Activated CD8-positive, alpha-beta T cell treated with anti-CD3 and anti-CD28 coated beads for 36 hours (primary cell): Measurements from ENCODE around the gene NKG7. TPM values are rescaled to one million over a fixed set of nuclear protein-coding genes. Genes with fewer than 3 reads are reported as not detected.

Experiments used
- ATAC-seq: fragments of 200-7000 bp; cut with Tn5 transposase; one replicate; pipeline ENCODE4 v1.10.0; 2021; ENCODE audit warnings: mild to moderate bottlenecking, moderate library complexity
- CTCF ChIA-PET: fragments of 350-600 bp; sonication (Branson Sonifier 250); formaldehyde crosslinking; loops from one replicate; lab custom pipeline; 2021; ENCODE audit warnings: antibody characterized with exemption; lab: Charles Lee
- POLR2A ChIA-PET: fragments of 350-600 bp; sonication (Branson Sonifier 250); formaldehyde crosslinking; loops from one replicate; lab custom pipeline; 2021; ENCODE audit warnings: antibody characterized with exemption; lab: Charles Lee
- DNase-seq: peaks from one replicate; pipeline ENCODE4 v3.0.0-alpha.2; 2020
- H3K27ac Mint-ChIP-seq: one replicate; pipeline ENCODE4 v1.8.0; 2021; ENCODE audit warnings: mild to moderate bottlenecking, mixed read lengths
- H3K27me3 Mint-ChIP-seq: one replicate; pipeline ENCODE4 v1.8.0; 2021; ENCODE audit warnings: mixed read lengths
- H3K36me3 Mint-ChIP-seq: one replicate; pipeline ENCODE4 v1.8.0; 2021; ENCODE audit warnings: low read depth, mixed read lengths
- H3K4me1 Mint-ChIP-seq: one replicate; pipeline ENCODE4 v1.8.0; 2021; ENCODE audit warnings: low read depth, mixed read lengths
- H3K4me3 Mint-ChIP-seq: one replicate; pipeline ENCODE4 v1.8.0; 2021; ENCODE audit warnings: mild to moderate bottlenecking, moderate library complexity, mixed read lengths
- H3K9me3 Mint-ChIP-seq: one replicate; pipeline ENCODE4 v1.8.0; 2021; ENCODE audit warnings: mixed read lengths
- CTCF ChIP-seq: fragments of 200-600 bp; IDR thresholded peaks from one replicate; pipeline ENCODE4 v1.8.0; 2022; ENCODE audit warnings: antibody characterized with exemption, mild to moderate bottlenecking
- intact Hi-C: fragments of 100-400 bp; cut with micrococcal nuclease; formaldehyde crosslinking; loops from one replicate; pipeline ENCODE4 v1.10.0; 2022
- total RNA-seq, 2 experiments: library from RNA; stranded (reverse); gene quantifications; one replicate each; pipeline ENCODE4 v1.2.3, GENCODE V29; 2021

NKG7 gene
- total RNA-seq, 2 experiments from 2014 or later: 258 to 283 TPM

GRCh38 chr19:51345076-51345620 is 27.3 kb downstream of the NKG7 start:
- no peak overlapping the region for H3K27ac Mint-ChIP-seq
- CTCF ChIA-PET: interaction anchor here (1.4 kb wide), 1 partner anchor 20 kb away, joined by 3 read pairs; no protein-coding TSS in a partner anchor
- no peak overlapping the region for H3K4me3 Mint-ChIP-seq
- H3K4me1 Mint-ChIP-seq: peaks cover 3% of the 10 kb centered on the region
- ATAC-seq: no peak
- intact Hi-C loops: no loop called here
- POLR2A ChIA-PET: no interaction called here
- DNase-seq: no peak
- H3K9me3 Mint-ChIP-seq: no peaks in the 10 kb centered on the region
- no peak for TF ChIP-seq CTCF
- peaks cover 14% of the 10 kb centered on the region for H3K36me3 Mint-ChIP-seq
- H3K27me3 Mint-ChIP-seq: peaks cover 1% of the 10 kb centered on the region

GRCh38 chr19:51342631-51343569 is 29.6 kb downstream of the NKG7 start:
- no peak for TF ChIP-seq CTCF
- H3K36me3 Mint-ChIP-seq: peaks cover 14% of the 10 kb centered on the region
- intact Hi-C loops: no loop called here
- ATAC-seq (no peak), DNase-seq (no peak)
- POLR2A ChIA-PET: interaction anchor here (0.8 to 1.6 kb wide), 7 partner anchors 16 to 146 kb away, joined by 3 to 8 read pairs (median 3); no protein-coding TSS in a partner anchor
- H3K4me1 Mint-ChIP-seq: peaks cover 13% of the 10 kb centered on the region
- no peak overlapping the region for H3K4me3 Mint-ChIP-seq
- no peak overlapping the region for H3K27ac Mint-ChIP-seq
- CTCF ChIA-PET: interaction anchor here (1.0 to 1.7 kb wide), 2 partner anchors 79 to 314 kb away, joined by 3 to 5 read pairs; no protein-coding TSS in a partner anchor
- H3K9me3 Mint-ChIP-seq: no peaks in the 10 kb centered on the region
- H3K27me3 Mint-ChIP-seq: peaks cover 1% of the 10 kb centered on the region

GRCh38 chr19:51341976-51342580 is 30.4 kb downstream of the NKG7 start, which contains the start of gene VSIG10L:
VSIG10L (minus strand) TSS chr19:51342139; CDS start chr19:51342124, 15 bp downstream.
- intact Hi-C loops: no loop called here
- Mint-ChIP-seq H3K27ac (no peak within 1 kb of the TSS), H3K9me3 (no peaks in the 10 kb centered on the region), H3K27me3 (peaks cover 1% of the 10 kb centered on the region), H3K4me1 (peaks cover 13% of the 10 kb centered on the region), H3K36me3 (peaks cover 10% of the 10 kb centered on the region), H3K4me3 (peak within 1 kb of the TSS; percentile 41)
- ATAC-seq (no peak), DNase-seq (no peak)
- CTCF ChIA-PET: interaction anchor here (1.0 to 1.7 kb wide), 7 partner anchors 14 to 315 kb away, joined by 3 to 7 read pairs (median 3); no protein-coding TSS in a partner anchor
- TF ChIP-seq CTCF: no peak
- POLR2A ChIA-PET: interaction anchor here (0.8 to 1.6 kb wide), 8 partner anchors 13 to 146 kb away, joined by 3 to 8 read pairs (median 3); no protein-coding TSS in a partner anchor

GRCh38 chr19:51341066-51341465 is 31.4 kb downstream of the NKG7 start:
- Mint-ChIP-seq H3K27me3 (peaks cover 1% of the 10 kb centered on the region), H3K36me3 (peaks cover 3% of the 10 kb centered on the region), H3K9me3 (no peaks in the 10 kb centered on the region), H3K4me1 (peaks cover 13% of the 10 kb centered on the region), H3K4me3 (peak overlapping the region; percentile 41), H3K27ac (no peak overlapping the region)
- CTCF ChIA-PET: interaction anchor here (0.8 to 3.2 kb wide), 11 partner anchors 13 to 437 kb away, joined by 3 to 15 read pairs (median 3); no protein-coding TSS in a partner anchor
- ATAC-seq: no peak
- POLR2A ChIA-PET: interaction anchor here (0.8 to 1.6 kb wide), 6 partner anchors 8 to 99 kb away, joined by 3 to 8 read pairs (median 4); partner anchors contain the start of gene ETFB
- no peak for DNase-seq
- intact Hi-C loops: no loop called here
- no peak for TF ChIP-seq CTCF
